Measurements from ENCODE around the gene CDC14B.
A peak's percentile ranks its signal among the peaks of the same experiment; 100 is the strongest.

The CDC14B gene

GRCh38 chr9:96519095-96519494 lies 100.5 kb downstream of the CDC14B start:
- no peak for DNase-seq
- H3K27me3 ChIP-seq (replicated peaks in 2 of 5; ENCODE audit: control insufficient read depth in 4 of 5, insufficient read depth in 5 of 5, low read length in 4 of 5) = no peaks in the 10 kb centered on the region
- peaks cover 0 to 4% (median 0%) of the 10 kb centered on the region in 4 experiments for H3K4me1 ChIP-seq (ENCODE audit: control extremely low read depth in 1 of 4, control insufficient read depth in 4 of 4, insufficient read depth in 4 of 4, low read length in 3 of 4)
- H3K9me3 ChIP-seq (ENCODE audit: control extremely low read depth in 1 of 5, control insufficient read depth in 4 of 5, insufficient read depth in 2 of 5, low read depth in 1 of 5, low read length in 4 of 5) = no peaks in the 10 kb centered on the region
- ChIA-PET POLR2A (no interaction called here), CTCF (no interaction called here)
- 96% methylated on average over 5 of the region's 7 CpGs for WGBS (ENCODE audit: insufficient coverage)
- peaks cover 0 to 3% (median under 1%) of the 10 kb centered on the region in 4 experiments for H3K36me3 ChIP-seq (ENCODE audit: control insufficient read depth in 4 of 4, insufficient read depth in 4 of 4, low read length in 3 of 4)
- H3K27ac ChIP-seq (ENCODE audit: insufficient read depth in 1 of 2, low read depth in 1 of 2, low read length in 2 of 2, poor library complexity in 1 of 2, severe bottlenecking in 2 of 2) = no peak overlapping the region
- no peak overlapping the region for H3K4me3 ChIP-seq (ENCODE audit: control insufficient read depth in 1 of 7, extremely low read depth in 1 of 7, insufficient read depth in 4 of 7, low read depth in 2 of 7, low read length in 6 of 7)

GRCh38 chr9:96515621-96516470 lies 103.8 kb downstream of the CDC14B start:
- Histone ChIP-seq H3K27me3 (replicated peaks in 2 of 5; ENCODE audit: control insufficient read depth in 4 of 5, insufficient read depth in 5 of 5, low read length in 4 of 5) (no peaks in the 10 kb centered on the region), H3K27ac (ENCODE audit: insufficient read depth in 1 of 2, low read depth in 1 of 2, low read length in 2 of 2, poor library complexity in 1 of 2, severe bottlenecking in 2 of 2) (no peak overlapping the region), H3K36me3 (ENCODE audit: control insufficient read depth in 4 of 4, insufficient read depth in 4 of 4, low read length in 3 of 4) (peaks cover 0 to 6% (median 2%) of the 10 kb centered on the region in 4 experiments), H3K4me3 (ENCODE audit: control insufficient read depth in 1 of 7, extremely low read depth in 1 of 7, insufficient read depth in 4 of 7, low read depth in 2 of 7, low read length in 6 of 7) (no peak overlapping the region), H3K9me3 (ENCODE audit: control extremely low read depth in 1 of 5, control insufficient read depth in 4 of 5, insufficient read depth in 2 of 5, low read depth in 1 of 5, low read length in 4 of 5) (no peaks in the 10 kb centered on the region), H3K4me1 (ENCODE audit: control extremely low read depth in 1 of 4, control insufficient read depth in 4 of 4, insufficient read depth in 4 of 4, low read length in 3 of 4) (no peaks in the 10 kb centered on the region)
- ChIA-PET CTCF (no interaction called here), POLR2A (no interaction called here)
- DNase-seq = peak in 2 of 3 donors; percentile 6 to 11
- 100% methylated on average over 2 of the region's 5 CpGs for WGBS (ENCODE audit: insufficient coverage)

GRCh38 chr9:96514800-96515158 lies 104.9 kb downstream of the CDC14B start:
- CTCF ChIA-PET = interaction anchor here (0.7 kb wide), 1 partner anchor 17 kb away, joined by 3 read pairs; no protein-coding TSS in a partner anchor

GRCh38 chr9:96514108-96514799 lies 105.4 kb downstream of the CDC14B start:
- peaks cover 0 to 6% (median 2%) of the 10 kb centered on the region in 4 experiments for H3K36me3 ChIP-seq (ENCODE audit: control insufficient read depth in 4 of 4, insufficient read depth in 4 of 4, low read length in 3 of 4)
- ChIA-PET CTCF (interaction anchor here (0.7 kb wide), 1 partner anchor 17 kb away, joined by 3 read pairs; no protein-coding TSS in a partner anchor), POLR2A (no interaction called here)
- no peaks in the 10 kb centered on the region for H3K4me1 ChIP-seq (ENCODE audit: control extremely low read depth in 1 of 4, control insufficient read depth in 4 of 4, insufficient read depth in 4 of 4, low read length in 3 of 4)
- DNase-seq = no peak
- H3K27me3 ChIP-seq (replicated peaks in 2 of 5; ENCODE audit: control insufficient read depth in 4 of 5, insufficient read depth in 5 of 5, low read length in 4 of 5) = no peaks in the 10 kb centered on the region
- H3K4me3 ChIP-seq (ENCODE audit: control insufficient read depth in 1 of 7, extremely low read depth in 1 of 7, insufficient read depth in 4 of 7, low read depth in 2 of 7, low read length in 6 of 7) = no peak overlapping the region
- 95% methylated on average over 5 of the region's 9 CpGs for WGBS (ENCODE audit: insufficient coverage)
- no peaks in the 10 kb centered on the region for H3K9me3 ChIP-seq (ENCODE audit: control extremely low read depth in 1 of 5, control insufficient read depth in 4 of 5, insufficient read depth in 2 of 5, low read depth in 1 of 5, low read length in 4 of 5)
- no peak overlapping the region for H3K27ac ChIP-seq (ENCODE audit: insufficient read depth in 1 of 2, low read depth in 1 of 2, low read length in 2 of 2, poor library complexity in 1 of 2, severe bottlenecking in 2 of 2)

More at GRCh38 chr9:96514800-96515158, 104.9 kb downstream of the CDC14B start:
- WGBS (ENCODE audit: insufficient coverage) = no CpG with 5 or more reads among the region's 3 CpGs
- POLR2A ChIA-PET = no interaction called here
- Histone ChIP-seq H3K27me3 (replicated peaks in 2 of 5; ENCODE audit: control insufficient read depth in 4 of 5, insufficient read depth in 5 of 5, low read length in 4 of 5) (no peaks in the 10 kb centered on the region), H3K4me1 (ENCODE audit: control extremely low read depth in 1 of 4, control insufficient read depth in 4 of 4, insufficient read depth in 4 of 4, low read length in 3 of 4) (no peaks in the 10 kb centered on the region), H3K9me3 (ENCODE audit: control extremely low read depth in 1 of 5, control insufficient read depth in 4 of 5, insufficient read depth in 2 of 5, low read depth in 1 of 5, low read length in 4 of 5) (no peaks in the 10 kb centered on the region), H3K4me3 (ENCODE audit: control insufficient read depth in 1 of 7, extremely low read depth in 1 of 7, insufficient read depth in 4 of 7, low read depth in 2 of 7, low read length in 6 of 7) (no peak overlapping the region), H3K36me3 (ENCODE audit: control insufficient read depth in 4 of 4, insufficient read depth in 4 of 4, low read length in 3 of 4) (peaks cover 0 to 6% (median 2%) of the 10 kb centered on the region in 4 experiments), H3K27ac (ENCODE audit: insufficient read depth in 1 of 2, low read depth in 1 of 2, low read length in 2 of 2, poor library complexity in 1 of 2, severe bottlenecking in 2 of 2) (no peak overlapping the region)
- DNase-seq = no peak

- Histone ChIP-seq H3K27me3 (replicated peaks in 2 of 5; ENCODE audit: control insufficient read depth in 4 of 5, insufficient read depth in 5 of 5, low read length in 4 of 5) (no peaks in the 10 kb centered on the region), H3K4me1 (ENCODE audit: control extremely low read depth in 1 of 4, control insufficient read depth in 4 of 4, insufficient read depth in 4 of 4, low read length in 3 of 4) (no peaks in the 10 kb centered on the region), H3K4me3 (ENCODE audit: control insufficient read depth in 1 of 7, extremely low read depth in 1 of 7, insufficient read depth in 4 of 7, low read depth in 2 of 7, low read length in 6 of 7) (no peak overlapping the region), H3K36me3 (ENCODE audit: control insufficient read depth in 4 of 4, insufficient read depth in 4 of 4, low read length in 3 of 4) (peaks cover 0 to 6% (median 2%) of the 10 kb centered on the region in 4 experiments), H3K27ac (ENCODE audit: insufficient read depth in 1 of 2, low read depth in 1 of 2, low read length in 2 of 2, poor library complexity in 1 of 2, severe bottlenecking in 2 of 2) (no peak overlapping the region), H3K9me3 (ENCODE audit: control extremely low read depth in 1 of 5, control insufficient read depth in 4 of 5, insufficient read depth in 2 of 5, low read depth in 1 of 5, low read length in 4 of 5) (no peaks in the 10 kb centered on the region)
- ChIA-PET CTCF (no interaction called here), POLR2A (no interaction called here)
- no peak for DNase-seq
- WGBS (ENCODE audit: insufficient coverage) = 100% methylated on average over 2 of the region's 5 CpGs
These were observed 106.0 kb downstream of the CDC14B start for GRCh38 chr9:96513622-96514021.

- Histone ChIP-seq H3K4me3 (ENCODE audit: control insufficient read depth in 1 of 7, extremely low read depth in 1 of 7, insufficient read depth in 4 of 7, low read depth in 2 of 7, low read length in 6 of 7) (no peak overlapping the region), H3K27ac (ENCODE audit: insufficient read depth in 1 of 2, low read depth in 1 of 2, low read length in 2 of 2, poor library complexity in 1 of 2, severe bottlenecking in 2 of 2) (no peak overlapping the region), H3K36me3 (ENCODE audit: control insufficient read depth in 4 of 4, insufficient read depth in 4 of 4, low read length in 3 of 4) (peaks cover 0 to 6% (median 2%) of the 10 kb centered on the region in 4 experiments), H3K4me1 (ENCODE audit: control extremely low read depth in 1 of 4, control insufficient read depth in 4 of 4, insufficient read depth in 4 of 4, low read length in 3 of 4) (no peaks in the 10 kb centered on the region), H3K9me3 (ENCODE audit: control extremely low read depth in 1 of 5, control insufficient read depth in 4 of 5, insufficient read depth in 2 of 5, low read depth in 1 of 5, low read length in 4 of 5) (no peaks in the 10 kb centered on the region), H3K27me3 (replicated peaks in 2 of 5; ENCODE audit: control insufficient read depth in 4 of 5, insufficient read depth in 5 of 5, low read length in 4 of 5) (no peaks in the 10 kb centered on the region)
- ChIA-PET POLR2A (no interaction called here), CTCF (no interaction called here)
- no peak for DNase-seq
- WGBS (ENCODE audit: insufficient coverage) = no CpG with 5 or more reads among the region's 3 CpGs
These were observed 107.4 kb downstream of the CDC14B start for GRCh38 chr9:96512240-96512639.

GRCh38 chr9:96510258-96510657 lies 109.4 kb downstream of the CDC14B start:
- H3K9me3 ChIP-seq (ENCODE audit: control extremely low read depth in 1 of 5, control insufficient read depth in 4 of 5, insufficient read depth in 2 of 5, low read depth in 1 of 5, low read length in 4 of 5) = no peaks in the 10 kb centered on the region
- H3K27ac ChIP-seq (ENCODE audit: insufficient read depth in 1 of 2, low read depth in 1 of 2, low read length in 2 of 2, poor library complexity in 1 of 2, severe bottlenecking in 2 of 2) = no peak overlapping the region
- ChIA-PET POLR2A (no interaction called here), CTCF (no interaction called here)
- H3K4me3 ChIP-seq (ENCODE audit: control insufficient read depth in 1 of 7, extremely low read depth in 1 of 7, insufficient read depth in 4 of 7, low read depth in 2 of 7, low read length in 6 of 7) = no peak overlapping the region
- DNase-seq = peak in 2 of 3 donors; percentile 9 to 12
- no peaks in the 10 kb centered on the region for H3K27me3 ChIP-seq (replicated peaks in 2 of 5; ENCODE audit: control insufficient read depth in 4 of 5, insufficient read depth in 5 of 5, low read length in 4 of 5)
- H3K36me3 ChIP-seq (ENCODE audit: control insufficient read depth in 4 of 4, insufficient read depth in 4 of 4, low read length in 3 of 4) = peaks cover 0 to 6% (median 2%) of the 10 kb centered on the region in 4 experiments
- no CpG with 5 or more reads among the region's 4 CpGs for WGBS (ENCODE audit: insufficient coverage)
- H3K4me1 ChIP-seq (ENCODE audit: control extremely low read depth in 1 of 4, control insufficient read depth in 4 of 4, insufficient read depth in 4 of 4, low read length in 3 of 4) = no peaks in the 10 kb centered on the region

All from common myeloid progenitor, CD34-positive (primary cell).